NCI-H1105 treated with DMSO at 0.1 percent for 48 hours (cell line): ENCODE measurements around the gene PAIP1.
"Not testable (repeated sequence)": the region's sequence is repeated elsewhere in the genome, so short reads cannot be mapped to it uniquely, and the experiment has no call there.

ENCODE experiments used
- DNase-seq: peaks from one replicate; lab custom pipeline; 2025; lab: John Stamatoyannopoulos, UW

Gene PAIP1

GRCh38 chr5:43514816-43515677 is 41.8 kb downstream of the PAIP1 start, which contains the start of gene C5orf34:
C5orf34 (minus strand) TSS chr5:43515148; CDS start chr5:43509339, 5,809 bp downstream.
- peak; percentile 95 for DNase-seq

GRCh38 chr5:43514471-43514815 is 42.4 kb downstream of the PAIP1 start:
- peak; percentile 58 for DNase-seq

GRCh38 chr5:43514025-43514424 is 42.9 kb downstream of the PAIP1 start:
- DNase-seq, result no peak

GRCh38 chr5:43511062-43511461 is 45.8 kb downstream of the PAIP1 start:
- not testable (repeated sequence) for DNase-seq

GRCh38 chr5:43498581-43498980 is 58.3 kb downstream of the PAIP1 start:
- DNase-seq, result no peak

- no peak for DNase-seq
Measured at GRCh38 chr5:43497311-43498104, 59.4 kb downstream of the PAIP1 start.

- no peak for DNase-seq
Measured at GRCh38 chr5:43491326-43491725, 65.6 kb downstream of the PAIP1 start.

- DNase-seq, result no peak
Measured at GRCh38 chr5:43486353-43486752, 70.5 kb downstream of the PAIP1 start.

- DNase-seq, result no peak
Measured at GRCh38 chr5:43485406-43485805, 71.5 kb downstream of the PAIP1 start.

- DNase-seq, result peak; percentile 83
Measured at GRCh38 chr5:43484106-43484849, 72.6 kb downstream of the PAIP1 start.

GRCh38 chr5:43483298-43484105 is 73.4 kb downstream of the PAIP1 start, which contains the start of gene TMEM267:
TMEM267 (minus strand) TSS chr5:43483865; CDS start chr5:43453969, 29,896 bp downstream.
- peak; percentile 93 for DNase-seq

- no peak for DNase-seq
Measured at GRCh38 chr5:43482490-43483297, 74.2 kb downstream of the PAIP1 start.
